ENCODE data around the gene CCDC78.

- no peak for TF ChIP-seq CTCF (IDR thresholded peaks at IDR 0.05)
- no peak for TF ChIP-seq POLR2AphosphoS5 (IDR thresholded peaks at IDR 0.05)
- TF ChIP-seq POLR2A (IDR thresholded peaks at IDR 0.05), result no peak
- no peak for TF ChIP-seq EP300 (IDR thresholded peaks at IDR 0.05)
Measured at GRCh38 chr16:724188-725040, 1.8 kb downstream of the CCDC78 start.
